IgD-negative memory B cell (primary cell): ENCODE measurements around the gene SERPINB13. TPM values are rescaled to one million over a fixed set of nuclear protein-coding genes. Genes with fewer than 3 reads are reported as not detected.

ENCODE experiments used
- H3K27ac Mint-ChIP-seq, 3 donors: one replicate each; pipeline ENCODE4 v1.8.0; 2020 to 2022; ENCODE audit warnings: mild to moderate bottlenecking in 3 of 3, mixed read lengths in 3 of 3, moderate library complexity in 1 of 3
- H3K27me3 Mint-ChIP-seq: one replicate; pipeline ENCODE4 v1.8.0; 2021; ENCODE audit warnings: mixed read lengths
- H3K36me3 Mint-ChIP-seq: one replicate; pipeline ENCODE4 v1.8.0; 2020; ENCODE audit warnings: mild to moderate bottlenecking, mixed read lengths
- H3K4me1 Mint-ChIP-seq, 3 donors: one replicate each; pipeline ENCODE4 v1.8.0; 2020 to 2022; ENCODE audit warnings: mixed read lengths in 3 of 3, mild to moderate bottlenecking in 1 of 3
- H3K4me3 Mint-ChIP-seq, 4 donors: one replicate each; pipeline ENCODE4 v1.8.0; 2020 to 2022; ENCODE audit warnings: mild to moderate bottlenecking in 4 of 4, mixed read lengths in 4 of 4, moderate library complexity in 3 of 4
- H3K9me3 Mint-ChIP-seq, 3 donors: one replicate each; pipeline ENCODE4 v1.8.0; 2020 to 2021; ENCODE audit warnings: mixed read lengths in 3 of 3, mild to moderate bottlenecking in 1 of 3
- polyA plus RNA-seq: library from polyadenylated mRNA; unstranded; fragments of 300-500 nt; fragmentation: Illumina TruSeq; gene quantifications from one replicate; pipeline ENCODE4 v1.2.3, GENCODE V29; 2021

SERPINB13 gene, protein sequence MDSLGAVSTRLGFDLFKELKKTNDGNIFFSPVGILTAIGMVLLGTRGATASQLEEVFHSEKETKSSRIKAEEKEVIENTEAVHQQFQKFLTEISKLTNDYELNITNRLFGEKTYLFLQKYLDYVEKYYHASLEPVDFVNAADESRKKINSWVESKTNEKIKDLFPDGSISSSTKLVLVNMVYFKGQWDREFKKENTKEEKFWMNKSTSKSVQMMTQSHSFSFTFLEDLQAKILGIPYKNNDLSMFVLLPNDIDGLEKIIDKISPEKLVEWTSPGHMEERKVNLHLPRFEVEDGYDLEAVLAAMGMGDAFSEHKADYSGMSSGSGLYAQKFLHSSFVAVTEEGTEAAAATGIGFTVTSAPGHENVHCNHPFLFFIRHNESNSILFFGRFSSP
- polyA plus RNA-seq, result not detected

DNA sequence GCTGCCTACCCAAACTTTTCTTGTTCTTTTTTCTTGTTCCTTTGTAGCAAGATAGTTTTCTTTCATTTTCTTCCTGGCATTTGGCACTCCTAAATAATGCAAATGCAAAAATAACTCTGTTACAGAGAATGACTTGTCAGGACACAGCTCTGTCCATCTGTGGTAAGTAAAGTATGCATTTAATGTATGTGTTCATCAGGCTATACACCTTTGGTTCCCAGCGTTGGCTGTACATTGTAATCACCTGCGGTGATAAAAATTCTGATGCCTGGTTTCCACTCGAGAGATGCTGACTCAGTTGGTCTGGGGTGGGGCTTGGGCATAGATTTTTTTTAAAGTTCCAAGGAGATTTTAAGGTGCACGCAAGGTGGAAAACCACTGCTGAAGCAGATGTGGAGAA is at the start of gene SERPINB13:
Gene SERPINB13 (plus strand): TSS at position 378 of the 400 bp plus-strand sequence. CDS start 1,325 bp downstream, outside the sequence.
- no peak within 1 kb of the TSS for H3K27ac Mint-ChIP-seq
- H3K9me3 Mint-ChIP-seq, result no peaks in the 10 kb centered on the region
- H3K4me3 Mint-ChIP-seq, result no peak within 1 kb of the TSS
- no peaks in the 10 kb centered on the region for H3K36me3 Mint-ChIP-seq
- H3K27me3 Mint-ChIP-seq, result peaks cover 8% of the 10 kb centered on the region
- no peaks in the 10 kb centered on the region for H3K4me1 Mint-ChIP-seq

DNA sequence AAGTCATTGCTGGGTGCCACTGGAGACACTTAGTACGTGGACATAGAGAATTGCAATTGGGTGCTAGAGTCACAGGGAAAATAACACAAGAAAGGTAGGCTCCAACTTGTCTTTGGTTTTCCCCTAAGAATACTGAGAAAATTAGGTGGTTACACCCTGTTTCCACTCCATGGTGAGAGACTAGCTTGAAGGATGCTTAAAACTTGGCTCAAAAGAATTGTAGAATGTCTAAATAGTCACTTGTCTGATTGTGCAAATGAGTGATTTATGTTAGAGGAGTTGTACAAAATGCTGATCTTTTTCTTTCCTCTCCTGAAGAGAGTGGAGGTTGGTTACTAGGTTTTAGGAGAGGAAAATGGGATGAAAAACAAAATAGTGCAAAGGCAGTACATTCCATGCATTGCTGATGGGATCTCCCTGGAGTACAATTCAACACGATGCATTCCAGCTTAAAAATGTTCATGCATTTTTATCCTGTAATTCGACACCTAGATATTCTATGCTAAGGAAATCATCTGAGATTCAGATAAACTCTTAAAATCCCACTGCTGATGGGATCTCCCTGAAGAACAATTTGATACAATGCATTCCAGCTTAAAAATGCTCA is 47.1 kb upstream of the SERPINB13 start:
- H3K4me3 Mint-ChIP-seq, result no peak overlapping the region
- no peaks in the 10 kb centered on the region for H3K4me1 Mint-ChIP-seq
- H3K27me3 Mint-ChIP-seq, result peaks cover 2% of the 10 kb centered on the region
- no peak overlapping the region for H3K27ac Mint-ChIP-seq
- no peaks in the 10 kb centered on the region for H3K9me3 Mint-ChIP-seq
- H3K36me3 Mint-ChIP-seq, result peaks cover 1% of the 10 kb centered on the region

DNA sequence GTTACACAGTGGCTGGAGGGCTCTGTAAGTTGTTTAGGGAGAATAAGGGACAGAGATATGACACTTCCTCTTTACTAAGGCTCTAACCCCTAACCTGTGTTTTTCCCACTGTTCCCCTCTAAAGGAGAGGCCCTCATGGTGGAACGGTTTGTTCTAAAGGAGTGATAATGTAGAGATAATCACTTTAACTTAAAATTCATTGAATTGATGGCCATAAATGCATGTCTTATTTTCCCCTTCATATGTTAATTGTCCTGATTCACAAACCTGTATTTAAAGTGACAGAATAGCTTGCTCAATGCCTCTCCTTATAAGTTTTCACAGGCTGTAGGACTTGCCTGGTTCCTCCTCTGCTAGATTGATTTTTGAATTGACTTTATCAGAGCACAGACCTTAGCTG is 45.1 kb upstream of the SERPINB13 start, which contains the start of gene SERPINB12:
Gene SERPINB12 (plus strand): TSS at position 301 of the 400 bp plus-strand sequence. CDS start 13,791 bp downstream, outside the sequence.
- Mint-ChIP-seq H3K4me3 (no peak within 1 kb of the TSS), H3K27me3 (peaks cover 3% of the 10 kb centered on the region), H3K4me1 (no peaks in the 10 kb centered on the region), H3K36me3 (peaks cover 1% of the 10 kb centered on the region), H3K27ac (no peak within 1 kb of the TSS), H3K9me3 (no peaks in the 10 kb centered on the region)

- Mint-ChIP-seq H3K27ac (no peak overlapping the region), H3K9me3 (no peaks in the 10 kb centered on the region), H3K4me3 (no peak overlapping the region), H3K36me3 (peaks cover 1% of the 10 kb centered on the region), H3K4me1 (no peaks in the 10 kb centered on the region), H3K27me3 (peaks cover 5% of the 10 kb centered on the region)
Measured at GRCh38 chr18:63544017-63544416, 43.1 kb upstream of the SERPINB13 start.

DNA sequence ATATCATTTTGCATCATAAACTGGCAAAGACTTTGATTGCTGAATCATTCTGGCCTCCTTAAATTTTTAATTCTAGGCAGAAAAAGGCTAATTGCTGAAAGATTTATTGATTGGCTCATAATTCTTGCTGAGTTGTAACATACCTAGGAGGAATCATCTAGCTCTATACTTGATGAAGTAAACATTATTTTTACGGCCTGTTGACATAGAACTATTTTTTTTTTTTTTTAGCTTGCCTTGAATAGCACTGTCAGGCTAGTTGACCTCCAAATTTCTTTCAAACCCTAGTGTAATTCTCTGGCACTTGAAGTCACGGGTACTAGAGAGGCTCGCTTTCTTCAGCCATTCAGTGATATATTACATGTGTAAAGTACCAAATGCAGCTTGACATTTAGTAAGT is 42.1 kb upstream of the SERPINB13 start:
- peaks cover 7% of the 10 kb centered on the region for H3K27me3 Mint-ChIP-seq
- H3K4me3 Mint-ChIP-seq, result no peak overlapping the region
- H3K4me1 Mint-ChIP-seq, result no peaks in the 10 kb centered on the region
- peaks cover 1% of the 10 kb centered on the region for H3K36me3 Mint-ChIP-seq
- H3K9me3 Mint-ChIP-seq, result no peaks in the 10 kb centered on the region
- no peak overlapping the region for H3K27ac Mint-ChIP-seq

- Mint-ChIP-seq H3K36me3 (no peaks in the 10 kb centered on the region), H3K9me3 (no peaks in the 10 kb centered on the region), H3K4me1 (peaks cover 0 to 2% (median 2%) of the 10 kb centered on the region in 3 donors), H3K4me3 (no peak overlapping the region), H3K27me3 (peaks cover 7% of the 10 kb centered on the region), H3K27ac (no peak overlapping the region)
Measured at GRCh38 chr18:63550068-63550467, 37.1 kb upstream of the SERPINB13 start.

DNA sequence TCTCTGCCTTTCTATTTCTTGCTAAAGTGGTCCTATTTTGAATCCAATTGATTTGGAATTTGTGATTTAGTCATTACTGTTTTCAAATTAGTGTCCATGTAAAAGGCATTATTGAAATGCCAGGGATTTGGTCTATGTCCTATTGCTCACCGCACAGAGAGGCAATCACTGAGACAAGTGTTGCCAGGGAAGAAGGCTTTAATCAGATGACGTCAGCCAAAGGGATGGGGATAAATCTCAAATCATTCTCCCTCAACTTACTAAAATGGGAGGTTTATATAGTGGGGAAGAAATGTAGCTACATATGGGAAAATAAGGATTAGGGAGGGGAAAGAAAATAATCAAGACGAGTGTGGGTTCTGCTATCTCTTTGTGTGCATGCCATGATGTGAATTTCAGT is 35.4 kb upstream of the SERPINB13 start:
- Mint-ChIP-seq H3K27me3 (peaks cover 7% of the 10 kb centered on the region), H3K9me3 (no peaks in the 10 kb centered on the region), H3K4me1 (peaks cover 0 to 2% (median 2%) of the 10 kb centered on the region in 3 donors), H3K4me3 (no peak overlapping the region), H3K36me3 (no peaks in the 10 kb centered on the region), H3K27ac (no peak overlapping the region)

DNA sequence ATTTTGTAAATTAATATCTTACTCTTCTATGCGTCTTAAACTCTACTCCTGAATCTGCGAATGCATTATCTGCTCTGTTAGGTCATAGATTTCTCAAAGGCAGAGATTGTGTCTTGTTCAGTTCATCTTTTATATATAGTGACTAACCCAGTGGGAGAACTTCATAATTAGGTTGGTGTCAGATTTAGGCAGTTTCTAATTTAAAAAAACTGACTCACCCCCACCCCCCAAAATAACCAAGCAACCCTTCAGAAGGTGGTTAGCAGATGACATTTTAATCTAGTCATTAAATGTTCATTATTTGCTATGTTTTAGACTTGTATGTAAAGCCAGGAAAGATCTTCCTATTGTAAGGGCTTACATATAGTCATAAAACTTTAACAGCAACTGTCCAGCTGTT is 34.6 kb upstream of the SERPINB13 start:
- Mint-ChIP-seq H3K36me3 (no peaks in the 10 kb centered on the region), H3K27me3 (peaks cover 6% of the 10 kb centered on the region)

DNA sequence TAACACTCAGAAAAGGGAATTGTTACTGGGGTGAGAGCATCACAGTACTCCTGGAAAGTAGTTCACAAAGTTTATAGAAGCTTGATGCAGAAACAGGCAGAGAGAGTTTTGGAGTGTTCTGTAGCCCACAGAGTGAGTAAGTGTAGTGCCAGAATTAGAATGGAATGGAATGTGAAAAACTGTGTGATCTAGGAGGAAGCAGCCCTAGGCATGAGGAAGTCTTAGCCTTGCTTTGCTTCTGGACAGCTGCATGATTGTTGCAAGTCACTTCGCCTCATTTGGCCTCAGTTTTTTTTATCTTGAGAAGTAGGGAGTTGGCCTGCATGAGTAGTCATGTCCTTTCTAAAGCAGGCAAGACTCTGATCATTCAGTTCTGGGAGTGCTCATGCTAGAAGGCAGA is 34.1 kb upstream of the SERPINB13 start:
- H3K27me3 Mint-ChIP-seq, result peaks cover 2% of the 10 kb centered on the region

More for the DNA sequence above, 34.6 kb upstream of the SERPINB13 start:
- Mint-ChIP-seq H3K9me3 (no peaks in the 10 kb centered on the region), H3K4me1 (peaks cover 0 to 2% (median 2%) of the 10 kb centered on the region in 3 donors), H3K27ac (no peak overlapping the region), H3K4me3 (no peak overlapping the region)

DNA sequence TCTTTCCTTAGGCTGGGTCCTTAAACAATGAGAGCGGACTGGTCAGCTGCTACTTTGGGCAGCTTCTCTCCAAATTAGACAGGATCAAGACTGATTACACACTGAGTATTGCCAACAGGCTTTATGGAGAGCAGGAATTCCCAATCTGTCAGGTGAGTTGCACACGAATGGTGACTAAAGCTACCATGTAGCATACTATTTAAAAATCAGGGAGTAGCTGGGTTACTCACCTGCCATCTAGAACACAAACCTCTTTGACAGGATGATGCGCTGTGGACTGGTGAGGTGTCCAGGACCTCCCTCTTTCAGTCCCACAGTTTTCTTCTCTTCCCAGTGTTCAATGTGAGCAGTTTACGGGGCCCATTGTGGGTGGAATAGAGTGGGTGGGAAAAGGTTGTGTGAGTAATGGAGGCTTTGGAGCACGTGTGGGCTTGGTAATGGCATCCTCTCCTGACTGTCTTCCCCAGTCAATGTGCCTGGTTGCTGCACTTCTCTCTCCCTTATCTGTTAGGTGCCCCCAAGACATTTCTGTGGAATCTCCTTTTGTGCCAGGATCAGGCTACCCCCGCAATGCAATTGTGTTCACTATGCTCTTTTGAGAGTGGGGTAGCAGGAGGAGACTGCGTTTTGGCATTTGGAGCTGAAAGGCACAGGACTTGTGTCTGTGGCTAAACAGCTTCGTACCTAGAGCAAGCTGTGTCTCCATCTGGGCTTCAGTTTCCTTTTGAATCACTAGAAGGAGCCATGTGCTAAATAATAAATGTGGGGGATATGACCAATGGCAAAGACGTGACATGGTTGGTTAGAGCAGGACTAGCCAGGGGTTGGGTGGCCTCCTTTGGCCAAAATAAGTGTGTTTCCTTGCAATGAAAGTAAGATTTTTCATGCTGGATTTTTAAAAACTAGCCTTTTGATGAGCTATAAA is 27.3 kb upstream of the SERPINB13 start:
- no peaks in the 10 kb centered on the region for H3K27me3 Mint-ChIP-seq

More for the DNA sequence above, 34.1 kb upstream of the SERPINB13 start:
- Mint-ChIP-seq H3K4me3 (no peak overlapping the region), H3K27ac (no peak overlapping the region), H3K36me3 (no peaks in the 10 kb centered on the region), H3K9me3 (no peaks in the 10 kb centered on the region), H3K4me1 (peaks cover 0 to 2% (median 2%) of the 10 kb centered on the region in 3 donors)

DNA sequence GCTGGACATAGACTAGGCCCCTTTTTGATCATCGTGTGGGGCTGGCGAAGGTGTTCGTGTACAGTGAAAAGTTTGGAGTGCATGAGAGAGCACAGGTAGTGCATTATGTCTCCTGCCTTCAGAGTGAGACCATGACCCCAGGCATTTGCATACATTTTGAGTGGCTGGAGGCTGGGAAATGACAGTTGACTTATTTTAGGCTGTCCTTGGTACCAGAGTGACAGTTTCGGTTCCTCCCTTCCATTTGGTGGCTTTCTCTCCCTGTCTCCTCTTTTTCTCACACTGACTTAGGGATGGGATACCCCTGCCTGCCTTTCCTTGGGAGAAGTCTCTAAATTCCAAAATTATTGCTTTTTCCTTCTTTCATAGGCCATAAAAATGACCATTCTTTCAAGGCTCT is 24.9 kb upstream of the SERPINB13 start:
- Mint-ChIP-seq H3K9me3 (no peaks in the 10 kb centered on the region), H3K4me3 (peak overlapping the region in 2 of 4 donors; percentile 1 to 67), H3K36me3 (no peaks in the 10 kb centered on the region), H3K27ac (peak overlapping the region in 2 of 3 donors; percentile 2 to 43), H3K27me3 (no peaks in the 10 kb centered on the region), H3K4me1 (peaks cover 6 to 15% (median 13%) of the 10 kb centered on the region in 3 donors)

More for the DNA sequence above, 27.3 kb upstream of the SERPINB13 start:
- Mint-ChIP-seq H3K9me3 (no peaks in the 10 kb centered on the region), H3K27ac (no peak overlapping the region), H3K4me3 (no peak overlapping the region), H3K36me3 (no peaks in the 10 kb centered on the region), H3K4me1 (peaks cover 6 to 15% (median 13%) of the 10 kb centered on the region in 3 donors)

GRCh38 chr18:63564021-63564420 is 23.1 kb upstream of the SERPINB13 start:
- Mint-ChIP-seq H3K4me1 (peaks cover 6 to 15% (median 13%) of the 10 kb centered on the region in 3 donors), H3K27ac (no peak overlapping the region), H3K4me3 (peak overlapping the region in 1 of 4 donors; percentile 52), H3K27me3 (peaks cover 3% of the 10 kb centered on the region), H3K9me3 (peaks cover 0 to 4% (median 0%) of the 10 kb centered on the region in 3 donors), H3K36me3 (no peaks in the 10 kb centered on the region)

GRCh38 chr18:63564561-63564960 is 22.6 kb upstream of the SERPINB13 start:
- no peak overlapping the region for H3K27ac Mint-ChIP-seq
- H3K9me3 Mint-ChIP-seq, result peaks cover 0 to 4% (median 0%) of the 10 kb centered on the region in 3 donors
- H3K4me1 Mint-ChIP-seq, result peaks cover 6 to 15% (median 13%) of the 10 kb centered on the region in 3 donors
- no peak overlapping the region for H3K4me3 Mint-ChIP-seq
- peaks cover 3% of the 10 kb centered on the region for H3K27me3 Mint-ChIP-seq
- H3K36me3 Mint-ChIP-seq, result no peaks in the 10 kb centered on the region

- Mint-ChIP-seq H3K4me1 (peaks cover 3 to 8% (median 4%) of the 10 kb centered on the region in 3 donors), H3K36me3 (no peaks in the 10 kb centered on the region), H3K4me3 (no peak overlapping the region), H3K9me3 (peaks cover 0 to 4% (median 0%) of the 10 kb centered on the region in 3 donors), H3K27ac (no peak overlapping the region), H3K27me3 (peaks cover 11% of the 10 kb centered on the region)
Measured at GRCh38 chr18:63567276-63567675, 19.9 kb upstream of the SERPINB13 start.
